NCI-H146 treated with DMSO at 0.1 percent for 48 hours (cell line): ENCODE data around the gene BTBD1.
A peak's percentile ranks its signal among the peaks of the same experiment; 100 is the strongest.

Source experiments
- DNase-seq: peaks from one replicate; lab custom pipeline; 2025; ENCODE audit not compliant: unreplicated experiment; lab: John Stamatoyannopoulos, UW

The BTBD1 gene

GRCh38 chr15:83066734-83067637 lies at the start of gene BTBD1:
TSS of gene BTBD1 (minus strand) at chr15:83067252. CDS start at chr15:83067151, 101 bp downstream.
- peak; percentile 69 for DNase-seq

GRCh38 chr15:83115831-83116565 lies 48.9 kb upstream of the BTBD1 start:
- DNase-seq = no peak

- no peak for DNase-seq
Measured at GRCh38 chr15:83115410-83115809, 48.4 kb upstream of the BTBD1 start.

- no peak for DNase-seq
Measured at GRCh38 chr15:83114856-83115255, 47.8 kb upstream of the BTBD1 start.

GRCh38 chr15:83113881-83114674 lies 47.0 kb upstream of the BTBD1 start:
- no peak for DNase-seq

- no peak for DNase-seq
Measured at GRCh38 chr15:83112956-83113299, 45.9 kb upstream of the BTBD1 start.

GRCh38 chr15:83112233-83112955 lies 45.3 kb upstream of the BTBD1 start:
- no peak for DNase-seq

GRCh38 chr15:83111149-83111548 lies 44.1 kb upstream of the BTBD1 start:
- DNase-seq = no peak

- no peak for DNase-seq
Measured at GRCh38 chr15:83110381-83110780, 43.3 kb upstream of the BTBD1 start.

GRCh38 chr15:83109532-83109931 lies 42.5 kb upstream of the BTBD1 start:
- DNase-seq = no peak

- no peak for DNase-seq
Measured at GRCh38 chr15:83108266-83109219, 41.5 kb upstream of the BTBD1 start.

GRCh38 chr15:83107841-83108181 lies 40.8 kb upstream of the BTBD1 start:
- DNase-seq = no peak

- DNase-seq = peak; percentile 1
Measured at GRCh38 chr15:83106994-83107840, 40.2 kb upstream of the BTBD1 start, which contains the start of gene TM6SF1. TSS of gene TM6SF1 (plus strand) at chr15:83107645. CDS start at chr15:83107681, 36 bp downstream.

- DNase-seq = no peak
Measured at GRCh38 chr15:83105440-83105839, 38.4 kb upstream of the BTBD1 start.

GRCh38 chr15:83104141-83104540 lies 37.1 kb upstream of the BTBD1 start:
- DNase-seq = no peak

GRCh38 chr15:83102346-83102745 lies 35.3 kb upstream of the BTBD1 start:
- DNase-seq = no peak

- DNase-seq = no peak
Measured at GRCh38 chr15:83100097-83100646, 33.1 kb upstream of the BTBD1 start.

- no peak for DNase-seq
Measured at GRCh38 chr15:83099290-83099689, 32.2 kb upstream of the BTBD1 start.
